Measurements from ENCODE around the gene OMA1.

The OMA1 gene

GRCh38 chr1:58459911-58460310, 86.6 kb downstream of the OMA1 start:
- DNase-seq (ENCODE audit: low read depth), result no peak

- DNase-seq (ENCODE audit: low read depth), result no peak
Observed at GRCh38 chr1:58457023-58457635, 89.4 kb downstream of the OMA1 start.

GRCh38 chr1:58456470-58456869, 90.1 kb downstream of the OMA1 start:
- DNase-seq (ENCODE audit: low read depth), result no peak

- DNase-seq (ENCODE audit: low read depth), result no peak
Observed at GRCh38 chr1:58454807-58455206, 91.7 kb downstream of the OMA1 start.

GRCh38 chr1:58454385-58454784, 92.1 kb downstream of the OMA1 start:
- DNase-seq (ENCODE audit: low read depth), result no peak

GRCh38 chr1:58451560-58452191, 94.8 kb downstream of the OMA1 start:
- no peak for DNase-seq (ENCODE audit: low read depth)

- DNase-seq (ENCODE audit: low read depth), result no peak
Observed at GRCh38 chr1:58447886-58448285, 98.6 kb downstream of the OMA1 start.

- no peak for DNase-seq (ENCODE audit: low read depth)
Observed at GRCh38 chr1:58447042-58447441, 99.5 kb downstream of the OMA1 start.

GRCh38 chr1:58446368-58446767, 100.2 kb downstream of the OMA1 start:
- no peak for DNase-seq (ENCODE audit: low read depth)

GRCh38 chr1:58443986-58444868, 102.3 kb downstream of the OMA1 start:
- DNase-seq (ENCODE audit: low read depth), result no peak

- DNase-seq (ENCODE audit: low read depth), result no peak
Observed at GRCh38 chr1:58442114-58442513, 104.4 kb downstream of the OMA1 start.

- DNase-seq (ENCODE audit: low read depth), result no peak
Observed at GRCh38 chr1:58441699-58442098, 104.8 kb downstream of the OMA1 start.

- no peak for DNase-seq (ENCODE audit: low read depth)
Observed at GRCh38 chr1:58440696-58441095, 105.8 kb downstream of the OMA1 start.

GRCh38 chr1:58439946-58440345, 106.6 kb downstream of the OMA1 start:
- DNase-seq (ENCODE audit: low read depth), result no peak

GRCh38 chr1:58438468-58438867, 108.1 kb downstream of the OMA1 start:
- DNase-seq (ENCODE audit: low read depth), result no peak

- DNase-seq (ENCODE audit: low read depth), result no peak
Observed at GRCh38 chr1:58437623-58438022, 108.9 kb downstream of the OMA1 start.

GRCh38 chr1:58436615-58437297, 109.8 kb downstream of the OMA1 start:
- no peak for DNase-seq (ENCODE audit: low read depth)

- DNase-seq (ENCODE audit: low read depth), result no peak
Observed at GRCh38 chr1:58435376-58435775, 111.2 kb downstream of the OMA1 start.

- DNase-seq (ENCODE audit: low read depth), result no peak
Observed at GRCh38 chr1:58434607-58435006, 111.9 kb downstream of the OMA1 start.

GRCh38 chr1:58434181-58434580, 112.3 kb downstream of the OMA1 start:
- no peak for DNase-seq (ENCODE audit: low read depth)

- DNase-seq (ENCODE audit: low read depth), result no peak
Observed at GRCh38 chr1:58432851-58433668, 113.5 kb downstream of the OMA1 start.

Data from T-helper 22 cell (primary cell).